ENCODE results near the gene SPHK2.
A peak's percentile ranks its signal among the peaks of the same experiment; 100 is the strongest.

DNA sequence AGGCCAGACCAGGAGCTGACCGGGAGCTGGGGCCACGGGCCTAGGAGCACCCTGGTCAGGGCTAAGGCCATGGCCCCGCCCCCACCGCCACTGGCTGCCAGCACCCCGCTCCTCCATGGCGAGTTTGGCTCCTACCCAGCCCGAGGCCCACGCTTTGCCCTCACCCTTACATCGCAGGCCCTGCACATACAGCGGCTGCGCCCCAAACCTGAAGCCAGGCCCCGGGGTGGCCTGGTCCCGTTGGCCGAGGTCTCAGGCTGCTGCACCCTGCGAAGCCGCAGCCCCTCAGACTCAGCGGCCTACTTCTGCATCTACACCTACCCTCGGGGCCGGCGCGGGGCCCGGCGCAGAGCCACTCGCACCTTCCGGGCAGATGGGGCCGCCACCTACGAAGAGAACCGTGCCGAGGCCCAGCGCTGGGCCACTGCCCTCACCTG is 6.6 kb downstream of the SPHK2 start:
- TF ChIP-seq EP300 (IDR thresholded peaks at IDR 0.05; ENCODE audit: borderline replicate concordance in 1 of 2, low read depth in 2 of 2, low read length in 2 of 2) (no peak), JUN (IDR thresholded peaks at IDR 0.05; ENCODE audit: low read depth, low read length) (no peak), RAD21 (IDR thresholded peaks at IDR 0.05 in 1 of 2, conservative IDR thresholded peaks at IDR 0.05 in 1 of 2; ENCODE audit: low read depth in 2 of 2, low read length in 2 of 2) (no peak), EGR1 (IDR thresholded peaks at IDR 0.05; ENCODE audit: borderline replicate concordance, low read depth, low read length) (no peak), POLR2AphosphoS5 (IDR thresholded peaks at IDR 0.05; ENCODE audit: low read depth, low read length) (no peak), EZH2 (IDR thresholded peaks at IDR 0.05; ENCODE audit: low read depth, low read length, severe bottlenecking) (no peak), BCL11A (IDR thresholded peaks at IDR 0.05; ENCODE audit: low read depth in 2 of 2, low read length in 2 of 2) (no peak), ASH2L (IDR thresholded peaks at IDR 0.05; ENCODE audit: low read length) (no peak), RFX5 (IDR thresholded peaks at IDR 0.05; ENCODE audit: borderline replicate concordance, low read depth, low read length) (no peak), POLR2A (IDR thresholded peaks at IDR 0.05; ENCODE audit: control extremely low read depth in 1 of 2, low read depth in 2 of 2, low read length in 2 of 2) (no peak)
- TF ChIP-seq, protein P1, sequence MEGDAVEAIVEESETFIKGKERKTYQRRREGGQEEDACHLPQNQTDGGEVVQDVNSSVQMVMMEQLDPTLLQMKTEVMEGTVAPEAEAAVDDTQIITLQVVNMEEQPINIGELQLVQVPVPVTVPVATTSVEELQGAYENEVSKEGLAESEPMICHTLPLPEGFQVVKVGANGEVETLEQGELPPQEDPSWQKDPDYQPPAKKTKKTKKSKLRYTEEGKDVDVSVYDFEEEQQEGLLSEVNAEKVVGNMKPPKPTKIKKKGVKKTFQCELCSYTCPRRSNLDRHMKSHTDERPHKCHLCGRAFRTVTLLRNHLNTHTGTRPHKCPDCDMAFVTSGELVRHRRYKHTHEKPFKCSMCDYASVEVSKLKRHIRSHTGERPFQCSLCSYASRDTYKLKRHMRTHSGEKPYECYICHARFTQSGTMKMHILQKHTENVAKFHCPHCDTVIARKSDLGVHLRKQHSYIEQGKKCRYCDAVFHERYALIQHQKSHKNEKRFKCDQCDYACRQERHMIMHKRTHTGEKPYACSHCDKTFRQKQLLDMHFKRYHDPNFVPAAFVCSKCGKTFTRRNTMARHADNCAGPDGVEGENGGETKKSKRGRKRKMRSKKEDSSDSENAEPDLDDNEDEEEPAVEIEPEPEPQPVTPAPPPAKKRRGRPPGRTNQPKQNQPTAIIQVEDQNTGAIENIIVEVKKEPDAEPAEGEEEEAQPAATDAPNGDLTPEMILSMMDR (IDR thresholded peaks at IDR 0.05; ENCODE audit: control extremely low read depth in 1 of 3, insufficient read depth in 1 of 3, low read depth in 1 of 3, low read length in 3 of 3) = peak in 1 of 3 experiments; percentile 18; a peak in 2 of 4 replicates
- TF ChIP-seq, protein P2, sequence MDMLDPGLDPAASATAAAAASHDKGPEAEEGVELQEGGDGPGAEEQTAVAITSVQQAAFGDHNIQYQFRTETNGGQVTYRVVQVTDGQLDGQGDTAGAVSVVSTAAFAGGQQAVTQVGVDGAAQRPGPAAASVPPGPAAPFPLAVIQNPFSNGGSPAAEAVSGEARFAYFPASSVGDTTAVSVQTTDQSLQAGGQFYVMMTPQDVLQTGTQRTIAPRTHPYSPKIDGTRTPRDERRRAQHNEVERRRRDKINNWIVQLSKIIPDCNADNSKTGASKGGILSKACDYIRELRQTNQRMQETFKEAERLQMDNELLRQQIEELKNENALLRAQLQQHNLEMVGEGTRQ (IDR thresholded peaks at IDR 0.05; ENCODE audit: low read length) = no peak

Data from H1 (cell line).